H9 (cell line): ENCODE measurements around the gene HBG2. TPM values are rescaled to one million over a fixed set of nuclear protein-coding genes. Genes with fewer than 3 reads are reported as not detected.

Experiments used
- DNase-seq: peaks from one replicate; pipeline ENCODE4 v3.0.0-alpha.2; 2017
- H2AFZ ChIP-seq: one replicate; pipeline ENCODE4 v1.6.1; 2013; ENCODE audit warnings: mild to moderate bottlenecking, low read length, control low read depth, moderate library complexity
- H2AK5ac ChIP-seq: 2 replicates; pipeline ENCODE4 v1.6.1; 2013; ENCODE audit warnings: low read length, control low read depth, mixed read lengths; ENCODE audit not compliant: insufficient read length
- H2BK120ac ChIP-seq: one replicate; pipeline ENCODE4 v1.6.1; 2013; ENCODE audit warnings: low read depth, mild to moderate bottlenecking, low read length, control low read depth, inconsistent platforms; ENCODE audit not compliant: poor library complexity, severe bottlenecking
- H2BK12ac ChIP-seq: 2 replicates; pipeline ENCODE4 v1.6.1; 2013; ENCODE audit warnings: low read length, control low read depth, mixed read lengths, low read depth; ENCODE audit not compliant: insufficient read length
- H2BK15ac ChIP-seq: 2 replicates; pipeline ENCODE4 v1.6.1; 2013; ENCODE audit warnings: low read depth, low read length, control low read depth
- H2BK20ac ChIP-seq: one replicate; pipeline ENCODE4 v1.6.1; 2013; ENCODE audit warnings: low read depth, mild to moderate bottlenecking, low read length, control low read depth, inconsistent platforms; ENCODE audit not compliant: poor library complexity, severe bottlenecking
- H2BK5ac ChIP-seq: 2 replicates; pipeline ENCODE4 v1.6.1; 2013; ENCODE audit warnings: low read length, control low read depth, mixed read lengths; ENCODE audit not compliant: insufficient read length
- H3K14ac ChIP-seq: 2 replicates; pipeline ENCODE4 v1.6.1; 2013; ENCODE audit warnings: low read length, control low read depth; ENCODE audit not compliant: insufficient read depth
- H3K18ac ChIP-seq: 2 replicates; pipeline ENCODE4 v1.6.1; 2013; ENCODE audit warnings: low read depth, mild to moderate bottlenecking, mixed read lengths, low read length, control low read depth; ENCODE audit not compliant: insufficient read length
- H3K23ac ChIP-seq: 2 replicates; pipeline ENCODE4 v1.6.1; 2013; ENCODE audit warnings: low read length, control low read depth, mixed read lengths, low read depth; ENCODE audit not compliant: insufficient read length
- H3K23me2 ChIP-seq: 2 replicates; pipeline ENCODE4 v1.6.1; 2013; ENCODE audit warnings: low read depth, mild to moderate bottlenecking, mixed read lengths, low read length, control low read depth; ENCODE audit not compliant: insufficient read length, poor library complexity, severe bottlenecking
- H3K27ac ChIP-seq: 2 replicates; pipeline ENCODE4 v1.5.1; 2013; ENCODE audit warnings: low read length, control low read depth, mixed read lengths, low read depth; ENCODE audit not compliant: insufficient read length
- H3K27me3 ChIP-seq: 2 replicates; pipeline ENCODE4 v1.6.1; 2013; ENCODE audit warnings: low read length, control low read depth, inconsistent platforms; ENCODE audit not compliant: insufficient read depth
- H3K4ac ChIP-seq: 2 replicates; pipeline ENCODE4 v1.6.1; 2013; ENCODE audit warnings: low read depth, mild to moderate bottlenecking, control low read depth, inconsistent platforms, low read length, moderate library complexity
- H3K4me1 ChIP-seq: 2 replicates; pipeline ENCODE4 v1.6.1; 2013; ENCODE audit warnings: low read length, control low read depth, inconsistent platforms; ENCODE audit not compliant: insufficient read depth
- H3K4me2 ChIP-seq: 2 replicates; pipeline ENCODE4 v1.6.1; 2013; ENCODE audit warnings: low read length, control low read depth, mixed read lengths; ENCODE audit not compliant: insufficient read length, insufficient read depth
- H3K56ac ChIP-seq: 2 replicates; pipeline ENCODE4 v1.6.1; 2013; ENCODE audit warnings: low read depth, mild to moderate bottlenecking, mixed read lengths, low read length, control low read depth; ENCODE audit not compliant: insufficient read length
- H3K79me1 ChIP-seq: 2 replicates; pipeline ENCODE4 v1.6.1; 2013; ENCODE audit warnings: low read depth, mild to moderate bottlenecking, moderate library complexity, low read length, control low read depth, inconsistent platforms; ENCODE audit not compliant: insufficient read depth, poor library complexity, severe bottlenecking
- H3K79me2 ChIP-seq: 2 replicates; pipeline ENCODE4 v1.6.1; 2013; ENCODE audit warnings: low read length, control low read depth, inconsistent platforms; ENCODE audit not compliant: insufficient read depth
- H3K9ac ChIP-seq: 2 replicates; pipeline ENCODE4 v1.6.1; 2013; ENCODE audit warnings: low read length, control low read depth, mixed read lengths; ENCODE audit not compliant: insufficient read length; ENCODE audit errors: extremely low read depth
- H3K9me3 ChIP-seq: one replicate; pipeline ENCODE4 v1.6.1; 2013; ENCODE audit warnings: low read depth, low read length, inconsistent platforms; ENCODE audit not compliant: control insufficient read depth
- H3T11ph ChIP-seq: one replicate; pipeline ENCODE4 v1.6.1; 2013; ENCODE audit warnings: mild to moderate bottlenecking, low read length, control low read depth, inconsistent platforms
- H4K20me1 ChIP-seq: one replicate; pipeline ENCODE4 v1.6.1; 2013; ENCODE audit not compliant: control insufficient read depth, insufficient read length, insufficient read depth
- H4K5ac ChIP-seq: 2 replicates; pipeline ENCODE4 v1.6.1; 2013; ENCODE audit warnings: low read depth, mild to moderate bottlenecking, mixed read lengths, low read length, control low read depth; ENCODE audit not compliant: insufficient read length
- H4K8ac ChIP-seq: replicated peaks from 2 replicates; pipeline ENCODE4 v1.6.1; 2013; ENCODE audit warnings: low read length, control low read depth, mixed read lengths, low read depth; ENCODE audit not compliant: insufficient read length
- H4K91ac ChIP-seq: 2 replicates; pipeline ENCODE4 v1.6.1; 2013; ENCODE audit warnings: low read depth, mild to moderate bottlenecking, moderate library complexity, mixed read lengths, low read length, control low read depth; ENCODE audit not compliant: insufficient read length
- H3K27ac Mint-ChIP-seq, 3 experiments: 2 replicates in 2 of 3; 3 replicates in 1 of 3; pipeline ENCODE4 v1.8.0; 2020 to 2021; ENCODE audit warnings: mixed read lengths in 3 of 3, mild to moderate bottlenecking in 1 of 3, moderate library complexity in 1 of 3
- H3K27me3 Mint-ChIP-seq: 2 replicates; pipeline ENCODE4 v1.8.0; 2021; ENCODE audit warnings: low read depth, mild to moderate bottlenecking, moderate library complexity, mixed read lengths
- H3K36me3 Mint-ChIP-seq, 3 experiments: 2 replicates in 2 of 3; 3 replicates in 1 of 3; pipeline ENCODE4 v1.8.0; 2020 to 2021; ENCODE audit warnings: low read depth in 3 of 3, mixed read lengths in 3 of 3; ENCODE audit not compliant: insufficient read depth in 1 of 3
- H3K4me1 Mint-ChIP-seq, 2 experiments: 2 replicates each; pipeline ENCODE4 v1.8.0; 2020; ENCODE audit warnings: mixed read lengths in 2 of 2
- H3K4me3 Mint-ChIP-seq, 2 experiments: 2 replicates in 1 of 2; 3 replicates in 1 of 2; pipeline ENCODE4 v1.8.0; 2020 to 2021; ENCODE audit warnings: mild to moderate bottlenecking in 2 of 2, mixed read lengths in 2 of 2, moderate library complexity in 1 of 2
- H3K9me3 Mint-ChIP-seq, 2 experiments: 2 replicates in 1 of 2; 3 replicates in 1 of 2; pipeline ENCODE4 v1.8.0; 2020; ENCODE audit warnings: mild to moderate bottlenecking in 2 of 2, mixed read lengths in 2 of 2, moderate library complexity in 1 of 2
- WGBS: extraction: QIAGEN DNeasy Blood & Tissue Kit; methylation state at CpG from one replicate; pipeline ENCODE4 v1.1.7; 2013; ENCODE audit warnings: missing lambda C conversion rate, low lambda C conversion rate, mixed read lengths; ENCODE audit not compliant: insufficient read length; ENCODE audit errors: extremely low coverage; 5-methylcytosine and 5-hydroxymethylcytosine counted together
- total RNA-seq: library from RNA; stranded (reverse); gene quantifications from 2 replicates; pipeline ENCODE4 v1.2.1, GENCODE V29; 2021
- TF ChIP-seq, protein P1 (sequence below): fragments of 200-600 bp; sonication (generic); conservative IDR thresholded peaks from 3 replicates; pipeline ENCODE4 v1.8.0; 2021; ENCODE audit warnings: antibody characterized with exemption, mild to moderate bottlenecking

The HBG2 gene
- total RNA-seq, 1 experiment from 2014 or later = not detected

DNA sequence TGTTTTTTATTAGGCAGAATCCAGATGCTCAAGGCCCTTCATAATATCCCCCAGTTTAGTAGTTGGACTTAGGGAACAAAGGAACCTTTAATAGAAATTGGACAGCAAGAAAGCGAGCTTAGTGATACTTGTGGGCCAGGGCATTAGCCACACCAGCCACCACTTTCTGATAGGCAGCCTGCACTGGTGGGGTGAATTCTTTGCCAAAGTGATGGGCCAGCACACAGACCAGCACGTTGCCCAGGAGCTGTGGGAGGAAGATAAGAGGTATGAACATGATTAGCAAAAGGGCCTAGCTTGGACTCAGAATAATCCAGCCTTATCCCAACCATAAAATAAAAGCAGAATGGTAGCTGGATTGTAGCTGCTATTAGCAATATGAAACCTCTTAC is 29.1 kb downstream of the HBG2 start:
- H3K4me1 Mint-ChIP-seq = no peaks in the 10 kb centered on the region
- Histone ChIP-seq H3K79me1 (no peaks in the 10 kb centered on the region), H2BK12ac (no peak overlapping the region), H3K9ac (no peak overlapping the region), H4K20me1 (no peaks in the 10 kb centered on the region), H4K8ac (no peak overlapping the region), H2BK120ac (no peak overlapping the region), H2BK20ac (no peak overlapping the region), H3K14ac (no peak overlapping the region), H2AFZ (no peak overlapping the region), H2AK5ac (no peak overlapping the region), H3K27ac (no peak overlapping the region), H3K18ac (no peak overlapping the region), H3K23ac (no peak overlapping the region), H3K56ac (no peak overlapping the region), H3K23me2 (no peaks in the 10 kb centered on the region), H3K9me3 (no peaks in the 10 kb centered on the region), H3K4me2 (no peak overlapping the region), H3K4ac (no peak overlapping the region), H3K79me2 (no peaks in the 10 kb centered on the region), H4K5ac (no peak overlapping the region), H3K4me1 (no peaks in the 10 kb centered on the region), H2BK15ac (no peak overlapping the region), H3K27me3 (no peaks in the 10 kb centered on the region), H3T11ph (no peak overlapping the region), H4K91ac (no peak overlapping the region), H2BK5ac (no peak overlapping the region)
- peaks cover 3 to 15% (median 11%) of the 10 kb centered on the region in 3 experiments; a peak in 5 of 7 replicates for H3K36me3 Mint-ChIP-seq
- no peak for DNase-seq
- no CpG with 5 or more reads among the region's 2 CpGs for WGBS
- H3K27me3 Mint-ChIP-seq = no peaks in the 10 kb centered on the region
- H3K9me3 Mint-ChIP-seq = peaks cover 18 to 20% of the 10 kb centered on the region in 2 experiments
- no peak overlapping the region for H3K4me3 Mint-ChIP-seq
- H3K27ac Mint-ChIP-seq = no peak overlapping the region
- TF ChIP-seq, protein P1, sequence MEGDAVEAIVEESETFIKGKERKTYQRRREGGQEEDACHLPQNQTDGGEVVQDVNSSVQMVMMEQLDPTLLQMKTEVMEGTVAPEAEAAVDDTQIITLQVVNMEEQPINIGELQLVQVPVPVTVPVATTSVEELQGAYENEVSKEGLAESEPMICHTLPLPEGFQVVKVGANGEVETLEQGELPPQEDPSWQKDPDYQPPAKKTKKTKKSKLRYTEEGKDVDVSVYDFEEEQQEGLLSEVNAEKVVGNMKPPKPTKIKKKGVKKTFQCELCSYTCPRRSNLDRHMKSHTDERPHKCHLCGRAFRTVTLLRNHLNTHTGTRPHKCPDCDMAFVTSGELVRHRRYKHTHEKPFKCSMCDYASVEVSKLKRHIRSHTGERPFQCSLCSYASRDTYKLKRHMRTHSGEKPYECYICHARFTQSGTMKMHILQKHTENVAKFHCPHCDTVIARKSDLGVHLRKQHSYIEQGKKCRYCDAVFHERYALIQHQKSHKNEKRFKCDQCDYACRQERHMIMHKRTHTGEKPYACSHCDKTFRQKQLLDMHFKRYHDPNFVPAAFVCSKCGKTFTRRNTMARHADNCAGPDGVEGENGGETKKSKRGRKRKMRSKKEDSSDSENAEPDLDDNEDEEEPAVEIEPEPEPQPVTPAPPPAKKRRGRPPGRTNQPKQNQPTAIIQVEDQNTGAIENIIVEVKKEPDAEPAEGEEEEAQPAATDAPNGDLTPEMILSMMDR = no peak
